Body of pancreas (tissue), 4 donors: ENCODE measurements around the gene RSPH1.

Experiments
- POLR2A ChIP-seq, 3 donors: fragments of 450-650 bp; IDR thresholded peaks; one replicate each; pipeline ENCODE4 v1.6.1; 2016; ENCODE audit warnings: antibody characterized with exemption in 3 of 3, mild to moderate bottlenecking in 2 of 3
- TF ChIP-seq, protein P1 (sequence below), 7 experiments: fragments of 450-650 bp in 4 of 7; fragments of 200-600 bp in 3 of 7; sonication (generic) in 3 of 7; IDR thresholded peaks; one replicate each; pipeline ENCODE4 v1.5.1; 2016 to 2019; ENCODE audit warnings: antibody characterized with exemption in 7 of 7

DNA sequence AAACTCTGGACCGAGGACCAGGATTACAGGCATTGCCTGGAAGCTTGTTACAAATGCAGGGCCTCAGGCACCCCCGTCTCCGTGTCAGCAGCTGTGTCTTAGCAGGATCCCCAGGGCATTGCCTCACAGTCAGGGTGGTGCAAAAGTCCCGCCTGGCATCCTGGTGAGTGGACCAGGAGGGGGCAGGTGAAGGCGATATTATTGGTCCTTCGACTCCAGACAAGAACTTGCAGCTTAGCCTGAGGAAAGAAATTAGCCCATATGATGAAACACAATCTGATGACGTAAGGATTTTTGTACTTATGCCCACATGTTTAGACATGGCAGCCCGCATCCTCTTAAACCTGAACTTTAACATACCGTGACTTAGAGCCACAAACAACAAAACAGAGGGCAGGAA, 40.8 kb downstream of the RSPH1 start:
- TF ChIP-seq, protein P1, sequence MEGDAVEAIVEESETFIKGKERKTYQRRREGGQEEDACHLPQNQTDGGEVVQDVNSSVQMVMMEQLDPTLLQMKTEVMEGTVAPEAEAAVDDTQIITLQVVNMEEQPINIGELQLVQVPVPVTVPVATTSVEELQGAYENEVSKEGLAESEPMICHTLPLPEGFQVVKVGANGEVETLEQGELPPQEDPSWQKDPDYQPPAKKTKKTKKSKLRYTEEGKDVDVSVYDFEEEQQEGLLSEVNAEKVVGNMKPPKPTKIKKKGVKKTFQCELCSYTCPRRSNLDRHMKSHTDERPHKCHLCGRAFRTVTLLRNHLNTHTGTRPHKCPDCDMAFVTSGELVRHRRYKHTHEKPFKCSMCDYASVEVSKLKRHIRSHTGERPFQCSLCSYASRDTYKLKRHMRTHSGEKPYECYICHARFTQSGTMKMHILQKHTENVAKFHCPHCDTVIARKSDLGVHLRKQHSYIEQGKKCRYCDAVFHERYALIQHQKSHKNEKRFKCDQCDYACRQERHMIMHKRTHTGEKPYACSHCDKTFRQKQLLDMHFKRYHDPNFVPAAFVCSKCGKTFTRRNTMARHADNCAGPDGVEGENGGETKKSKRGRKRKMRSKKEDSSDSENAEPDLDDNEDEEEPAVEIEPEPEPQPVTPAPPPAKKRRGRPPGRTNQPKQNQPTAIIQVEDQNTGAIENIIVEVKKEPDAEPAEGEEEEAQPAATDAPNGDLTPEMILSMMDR (IDR thresholded peaks at IDR 0.05): no peak
- no peak for TF ChIP-seq POLR2A (IDR thresholded peaks at IDR 0.05)
